Ascending aorta (tissue), 2 donors: Measurements from ENCODE around the gene DIAPH2. TPM values are rescaled to one million over a fixed set of nuclear protein-coding genes. Genes with fewer than 3 reads are reported as not detected.

Experiments
- DNase-seq, 2 donors: peaks; one replicate each; pipeline ENCODE4 v3.0.0-alpha.2; 2019; ENCODE audit warnings: low spot score in 2 of 2
- H3K27ac ChIP-seq, 2 donors: fragments of 200-600 bp; sonication (generic); one replicate each; pipeline ENCODE4 v1.5.1; 2016 to 2017; ENCODE audit warnings: mild to moderate bottlenecking in 1 of 2
- H3K27me3 ChIP-seq: fragments of 200-600 bp; sonication (generic); one replicate; pipeline ENCODE4 v1.5.1; 2017
- H3K36me3 ChIP-seq, 2 donors: fragments of 200-600 bp; sonication (generic); one replicate each; pipeline ENCODE4 v1.5.1; 2016
- H3K4me1 ChIP-seq, 2 donors: fragments of 200-600 bp; sonication (generic); one replicate each; pipeline ENCODE4 v1.5.1; 2016 to 2017; ENCODE audit warnings: mild to moderate bottlenecking in 1 of 2
- H3K4me3 ChIP-seq, 2 donors: fragments of 200-600 bp; sonication (generic); one replicate each; pipeline ENCODE4 v1.5.1; 2016 to 2017; ENCODE audit warnings: mild to moderate bottlenecking in 1 of 2
- H3K9me3 ChIP-seq, 2 donors: fragments of 200-600 bp; sonication (generic); one replicate each; pipeline ENCODE4 v1.5.1; 2016
- intact Hi-C: fragments of 100-400 bp; cut with DNase I; formaldehyde crosslinking; loops from one replicate; pipeline ENCODE4 v1.15.1; 2023
- total RNA-seq: library from RNA; depleted of rRNA; stranded (reverse); fragments of >200 nt; gene quantifications from one replicate; pipeline ENCODE4 v1.1.0, GENCODE V29; 2016
- TF ChIP-seq, protein P1 (sequence below), 3 experiments: fragments of 200-600 bp in 2 of 3; fragments of 450-650 bp in 1 of 3; sonication (generic) in 2 of 3; IDR thresholded peaks; one replicate each; pipeline ENCODE4 v1.5.1; 2016 to 2019; ENCODE audit warnings: antibody characterized with exemption in 3 of 3, mild to moderate bottlenecking in 1 of 3, moderate library complexity in 1 of 3

Gene DIAPH2
- total RNA-seq, 1 donor from 2014 or later, result 27.9 TPM

DNA sequence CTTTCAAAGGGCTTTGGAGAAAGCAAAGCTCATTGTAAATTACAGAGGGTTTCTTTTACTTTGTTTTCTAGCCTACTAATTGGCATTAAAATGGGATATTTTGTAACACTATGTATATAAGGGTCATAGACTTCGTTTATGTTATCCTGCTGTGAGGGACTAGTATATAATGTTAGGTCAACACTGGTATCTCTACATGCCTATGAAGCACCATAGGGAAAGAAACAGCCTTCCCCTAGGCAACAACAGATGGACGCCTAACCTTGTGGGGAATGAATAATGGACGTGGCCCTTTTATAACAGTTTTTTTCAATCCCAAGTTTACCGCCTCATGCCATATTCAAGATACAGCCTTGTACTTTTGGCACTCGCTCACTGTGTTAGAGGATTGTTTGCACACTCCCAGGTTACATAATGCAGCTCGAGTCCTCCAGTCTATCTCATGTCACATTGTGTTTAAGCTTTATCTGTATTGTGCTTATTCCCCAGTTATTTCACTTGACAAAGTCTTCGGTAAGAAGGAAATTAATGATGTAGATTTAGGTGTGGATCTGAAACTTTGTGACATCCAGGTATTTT, 910.1 kb downstream of the DIAPH2 start:
- H3K27me3 ChIP-seq, result no peaks in the 10 kb centered on the region
- no peak for DNase-seq
- H3K9me3 ChIP-seq, result no peaks in the 10 kb centered on the region
- no peaks in the 10 kb centered on the region for H3K4me1 ChIP-seq
- TF ChIP-seq, protein P1, sequence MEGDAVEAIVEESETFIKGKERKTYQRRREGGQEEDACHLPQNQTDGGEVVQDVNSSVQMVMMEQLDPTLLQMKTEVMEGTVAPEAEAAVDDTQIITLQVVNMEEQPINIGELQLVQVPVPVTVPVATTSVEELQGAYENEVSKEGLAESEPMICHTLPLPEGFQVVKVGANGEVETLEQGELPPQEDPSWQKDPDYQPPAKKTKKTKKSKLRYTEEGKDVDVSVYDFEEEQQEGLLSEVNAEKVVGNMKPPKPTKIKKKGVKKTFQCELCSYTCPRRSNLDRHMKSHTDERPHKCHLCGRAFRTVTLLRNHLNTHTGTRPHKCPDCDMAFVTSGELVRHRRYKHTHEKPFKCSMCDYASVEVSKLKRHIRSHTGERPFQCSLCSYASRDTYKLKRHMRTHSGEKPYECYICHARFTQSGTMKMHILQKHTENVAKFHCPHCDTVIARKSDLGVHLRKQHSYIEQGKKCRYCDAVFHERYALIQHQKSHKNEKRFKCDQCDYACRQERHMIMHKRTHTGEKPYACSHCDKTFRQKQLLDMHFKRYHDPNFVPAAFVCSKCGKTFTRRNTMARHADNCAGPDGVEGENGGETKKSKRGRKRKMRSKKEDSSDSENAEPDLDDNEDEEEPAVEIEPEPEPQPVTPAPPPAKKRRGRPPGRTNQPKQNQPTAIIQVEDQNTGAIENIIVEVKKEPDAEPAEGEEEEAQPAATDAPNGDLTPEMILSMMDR (IDR thresholded peaks at IDR 0.05), result no peak
- intact Hi-C loops, result no loop called here
- H3K36me3 ChIP-seq, result no peaks in the 10 kb centered on the region
- H3K4me3 ChIP-seq, result no peak overlapping the region
- H3K27ac ChIP-seq, result no peak overlapping the region

DNA sequence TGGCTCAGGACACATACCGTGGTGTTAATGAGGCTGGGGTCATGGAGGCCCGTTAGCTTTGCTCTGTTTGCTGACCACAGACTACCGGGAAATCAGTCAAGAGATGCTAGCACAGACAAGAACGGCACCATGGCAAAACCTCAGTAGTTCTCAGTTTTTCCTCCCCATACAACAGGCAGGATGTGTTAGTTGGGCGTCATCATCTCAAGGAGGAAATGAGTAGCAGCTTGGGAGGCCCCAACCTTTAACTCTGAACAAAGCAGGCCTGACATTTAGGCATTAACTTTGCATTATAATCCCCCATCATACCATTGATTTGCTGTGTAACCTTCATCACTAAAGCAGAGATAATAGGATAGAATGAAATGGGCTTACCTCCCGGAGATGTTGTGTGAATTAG, 913.3 kb downstream of the DIAPH2 start:
- H3K36me3 ChIP-seq, result no peaks in the 10 kb centered on the region
- no peaks in the 10 kb centered on the region for H3K27me3 ChIP-seq
- TF ChIP-seq, protein P1 (IDR thresholded peaks at IDR 0.05), result no peak
- no peak overlapping the region for H3K27ac ChIP-seq
- H3K9me3 ChIP-seq, result no peaks in the 10 kb centered on the region
- no peak overlapping the region for H3K4me3 ChIP-seq
- H3K4me1 ChIP-seq, result no peaks in the 10 kb centered on the region
- intact Hi-C loops, result no loop called here
- DNase-seq, result no peak

DNA sequence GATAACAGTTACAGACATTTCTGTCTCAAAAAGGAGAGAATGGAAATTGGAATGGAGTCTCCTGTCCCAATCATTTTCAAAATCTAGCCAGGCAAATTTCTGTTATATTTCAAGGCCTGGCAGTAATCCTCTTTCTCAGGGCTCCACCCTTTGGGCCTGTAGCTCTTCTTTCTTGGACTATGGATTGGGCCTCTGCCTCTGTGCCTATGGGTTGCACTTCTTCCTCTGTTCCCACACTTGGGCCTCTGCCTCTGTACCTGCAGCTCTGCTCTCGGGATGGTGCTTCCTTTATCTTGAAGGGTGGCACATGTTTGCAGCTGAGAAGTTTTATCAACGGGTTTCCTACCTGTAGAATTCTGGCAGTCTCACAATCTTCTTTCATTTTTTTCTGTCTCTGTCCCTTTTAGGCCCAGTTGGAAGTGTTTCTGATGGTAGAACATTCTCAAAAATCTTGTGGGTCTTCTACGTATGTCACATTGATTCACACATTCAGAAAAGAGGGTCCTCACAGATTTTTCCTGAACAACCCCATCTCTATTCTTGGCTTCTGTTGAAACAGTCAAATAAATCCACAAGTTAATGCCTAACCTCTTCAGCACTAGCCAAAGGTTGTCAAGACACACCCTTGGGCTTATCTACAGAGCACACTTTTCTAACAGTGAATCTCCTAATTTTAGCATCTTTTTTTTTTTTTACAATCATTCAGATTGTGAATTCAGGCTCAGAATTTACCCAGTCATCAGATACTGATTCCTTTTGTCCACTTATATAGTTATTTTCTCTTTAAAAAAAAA, 918.0 kb downstream of the DIAPH2 start:
- H3K4me1 ChIP-seq, result no peaks in the 10 kb centered on the region
- no peak overlapping the region for H3K27ac ChIP-seq
- no peaks in the 10 kb centered on the region for H3K36me3 ChIP-seq
- no peak overlapping the region for H3K4me3 ChIP-seq
- intact Hi-C loops, result no loop called here
- no peaks in the 10 kb centered on the region for H3K27me3 ChIP-seq
- no peak for DNase-seq
- H3K9me3 ChIP-seq, result no peaks in the 10 kb centered on the region
- TF ChIP-seq, protein P1 (IDR thresholded peaks at IDR 0.05), result no peak

DNA sequence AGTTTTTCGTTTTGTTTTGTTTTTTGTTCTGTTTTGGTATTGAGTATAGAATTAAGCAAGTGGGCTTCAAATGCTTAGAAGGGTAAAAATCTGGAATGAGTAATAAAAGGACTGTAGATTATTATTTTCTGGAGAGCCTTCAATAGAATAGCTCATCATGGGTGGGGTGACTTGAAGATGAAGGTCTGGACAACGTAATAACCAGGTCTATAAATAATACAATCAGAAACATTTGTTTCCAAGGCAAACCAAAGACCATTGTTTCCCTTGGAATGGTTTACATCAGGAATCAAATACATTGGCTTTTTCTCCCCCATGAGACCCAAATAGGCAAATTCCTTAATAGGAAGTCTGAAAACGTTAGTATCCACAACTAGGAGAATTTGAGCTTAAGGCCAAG, 920.6 kb downstream of the DIAPH2 start:
- no peak for DNase-seq
- TF ChIP-seq, protein P1 (IDR thresholded peaks at IDR 0.05), result no peak
- Histone ChIP-seq H3K9me3 (no peaks in the 10 kb centered on the region), H3K27ac (no peak overlapping the region), H3K4me1 (no peaks in the 10 kb centered on the region), H3K27me3 (no peaks in the 10 kb centered on the region), H3K36me3 (no peaks in the 10 kb centered on the region), H3K4me3 (no peak overlapping the region)
- intact Hi-C loops, result no loop called here

DNA sequence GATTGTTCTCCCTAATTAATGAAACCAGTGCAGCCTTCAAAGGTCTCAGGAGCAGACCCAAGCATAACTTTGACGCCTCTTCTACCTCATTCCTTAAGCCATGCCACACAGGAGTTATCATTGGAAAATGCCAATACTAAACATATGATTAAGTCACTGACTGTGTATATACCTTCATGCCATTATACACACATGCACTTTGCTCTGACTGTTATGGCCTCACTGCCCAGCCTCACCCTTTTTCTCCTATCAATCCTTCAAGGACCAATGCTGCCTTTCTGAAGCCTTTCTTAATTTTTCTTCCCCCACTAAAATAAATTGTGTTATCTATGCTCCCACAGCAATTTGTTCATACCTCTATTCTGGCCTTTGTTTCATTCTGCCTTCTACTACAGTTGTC, 924.7 kb downstream of the DIAPH2 start:
- intact Hi-C loops, result no loop called here
- Histone ChIP-seq H3K27ac (no peak overlapping the region), H3K4me1 (no peaks in the 10 kb centered on the region), H3K27me3 (no peaks in the 10 kb centered on the region), H3K4me3 (no peak overlapping the region), H3K9me3 (no peaks in the 10 kb centered on the region), H3K36me3 (no peaks in the 10 kb centered on the region)
- no peak for DNase-seq
- TF ChIP-seq, protein P1 (IDR thresholded peaks at IDR 0.05), result no peak
